Erythroblast (primary cell): ENCODE results near the gene CSTA.

Experiments
- DNase-seq, 2 experiments: peaks; one replicate each; lab custom pipeline; 2025; lab: John Stamatoyannopoulos, UW
- GATA1 ChIP-seq: IDR thresholded peaks from 2 replicates; pipeline ENCODE4 v1.6.1; 2011; ENCODE audit warnings: low read depth, mild to moderate bottlenecking, control low read depth, low read length, moderate library complexity
- POLR2A ChIP-seq: IDR thresholded peaks from 2 replicates; pipeline ENCODE4 v1.6.1; 2011; ENCODE audit warnings: mild to moderate bottlenecking, low read length

CSTA gene

DNA sequence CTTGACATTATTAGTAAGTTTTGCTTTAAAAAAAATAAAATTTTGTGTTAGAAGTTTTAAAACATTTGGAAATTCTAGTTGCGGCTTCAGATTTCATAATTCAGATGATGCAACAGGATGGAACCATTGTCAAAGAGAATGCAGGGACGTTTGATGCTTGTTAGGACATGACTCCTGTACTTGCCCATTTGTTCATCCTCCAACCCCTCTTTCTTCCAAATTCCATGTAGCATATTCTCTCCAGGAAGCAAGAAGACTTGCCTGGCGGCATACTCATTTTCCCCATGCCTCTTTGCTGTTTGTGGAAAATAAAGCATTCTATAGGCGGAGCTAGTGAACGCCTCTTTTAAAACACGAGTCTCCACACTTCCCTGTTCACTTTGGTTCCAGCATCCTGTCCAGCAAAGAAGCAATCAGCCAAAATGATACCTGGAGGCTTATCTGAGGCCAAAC lies at the start of gene CSTA:
Gene CSTA, plus strand, starts transcription at position 378 of the 453 bp plus-strand sequence. Its CDS starts 45 bp downstream, at position 423.
- DNase-seq: no peak
- TF ChIP-seq GATA1 (no peak), POLR2A (no peak)

GRCh38 chr3:122281891-122282290 lies 43.2 kb upstream of the CSTA start:
- TF ChIP-seq GATA1 (no peak), POLR2A (no peak)
- no peak for DNase-seq

GRCh38 chr3:122283796-122284445 lies 41.1 kb upstream of the CSTA start:
- TF ChIP-seq GATA1 (no peak), POLR2A (no peak)
- DNase-seq: no peak

DNA sequence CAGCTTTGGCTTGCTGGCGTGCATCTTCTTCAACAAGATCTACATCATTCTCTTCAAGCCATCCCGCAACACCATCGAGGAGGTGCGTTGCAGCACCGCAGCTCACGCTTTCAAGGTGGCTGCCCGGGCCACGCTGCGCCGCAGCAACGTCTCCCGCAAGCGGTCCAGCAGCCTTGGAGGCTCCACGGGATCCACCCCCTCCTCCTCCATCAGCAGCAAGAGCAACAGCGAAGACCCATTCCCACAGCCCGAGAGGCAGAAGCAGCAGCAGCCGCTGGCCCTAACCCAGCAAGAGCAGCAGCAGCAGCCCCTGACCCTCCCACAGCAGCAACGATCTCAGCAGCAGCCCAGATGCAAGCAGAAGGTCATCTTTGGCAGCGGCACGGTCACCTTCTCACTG lies 40.6 kb upstream of the CSTA start:
- TF ChIP-seq GATA1 (no peak), POLR2A (no peak)
- DNase-seq: no peak

DNA sequence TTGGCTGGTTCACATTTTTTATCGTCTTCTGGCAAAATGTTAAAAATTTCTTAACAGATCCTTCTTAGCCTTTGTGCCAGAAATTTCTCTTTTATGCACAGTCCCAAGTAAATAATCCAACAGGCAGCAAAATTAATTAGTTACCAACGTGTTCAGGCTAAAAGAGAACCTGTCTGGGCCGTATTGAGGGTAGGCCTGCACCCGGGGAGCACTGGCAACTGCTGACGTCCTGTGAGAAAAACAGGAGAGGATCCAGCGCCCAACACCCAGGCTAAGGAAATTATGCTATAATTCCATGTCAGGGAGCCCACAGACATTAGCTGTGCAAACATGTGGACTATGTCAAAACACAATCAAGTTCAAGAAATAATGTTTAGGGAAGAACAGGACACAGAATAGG lies 30.7 kb upstream of the CSTA start:
- TF ChIP-seq GATA1 (no peak), POLR2A (no peak)
- no peak for DNase-seq

- DNase-seq: no peak
- no peak for TF ChIP-seq GATA1
- TF ChIP-seq POLR2A: no peak
Observed at GRCh38 chr3:122295266-122296062, 29.6 kb upstream of the CSTA start.

- TF ChIP-seq GATA1 (no peak), POLR2A (no peak)
- no peak for DNase-seq
Observed at GRCh38 chr3:122298239-122298638, 26.8 kb upstream of the CSTA start.

DNA sequence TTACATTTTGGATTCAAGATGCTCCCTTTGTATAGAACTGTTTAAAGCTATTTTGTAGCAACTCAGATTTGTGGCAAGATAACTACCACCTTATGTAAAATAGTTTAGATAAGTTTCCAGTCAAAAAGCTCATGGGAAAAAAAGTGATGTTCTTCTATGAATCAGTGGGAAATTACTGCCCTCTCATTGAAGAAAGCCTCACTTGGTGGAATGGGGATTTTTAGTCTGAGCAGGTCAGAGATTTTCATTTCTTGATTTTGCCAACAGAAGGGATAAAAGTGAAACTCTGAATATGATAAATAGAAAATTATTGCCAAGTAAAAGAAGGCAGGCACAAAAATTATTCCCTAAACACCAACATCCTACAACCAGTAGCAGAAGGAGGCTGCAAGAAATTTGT lies 25.8 kb upstream of the CSTA start:
- DNase-seq: no peak
- TF ChIP-seq POLR2A: no peak
- no peak for TF ChIP-seq GATA1

DNA sequence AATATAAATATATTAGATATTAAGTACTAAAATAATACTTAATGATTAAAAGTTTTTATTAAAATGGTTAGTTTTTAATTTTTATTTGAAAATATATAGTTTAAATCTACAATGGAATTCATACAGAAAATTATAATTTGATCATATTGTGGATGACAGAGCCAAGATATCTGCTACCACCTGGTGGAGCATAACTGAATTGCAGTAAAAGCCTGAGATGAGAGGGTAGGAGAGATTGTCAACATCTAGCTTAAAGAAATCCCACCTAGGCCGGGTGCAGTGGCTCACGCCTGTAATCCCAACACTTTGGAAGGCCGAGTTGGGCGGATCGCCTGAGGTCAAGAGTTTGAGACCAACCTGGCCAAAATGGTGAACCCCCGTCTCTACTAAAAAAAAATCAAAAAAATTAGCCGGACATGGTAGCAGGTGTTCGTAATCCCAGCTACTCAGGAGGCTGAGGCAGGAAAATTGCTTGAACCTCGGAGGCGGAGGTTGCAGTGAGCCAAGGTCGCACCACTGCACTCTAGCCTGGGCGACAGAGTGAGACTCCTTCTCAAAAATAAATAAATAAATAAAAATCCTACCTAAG lies 25.1 kb upstream of the CSTA start:
- peak; percentile 46 to 64 for DNase-seq
- no peak for TF ChIP-seq GATA1
- no peak for TF ChIP-seq POLR2A

GRCh38 chr3:122301063-122301462 lies 24.0 kb upstream of the CSTA start:
- no peak for TF ChIP-seq GATA1
- TF ChIP-seq POLR2A: no peak
- no peak for DNase-seq

- TF ChIP-seq POLR2A: no peak
- no peak for TF ChIP-seq GATA1
- peak in 1 of 2 experiments; percentile 9 for DNase-seq
Observed at GRCh38 chr3:122305818-122306621, 19.0 kb upstream of the CSTA start.

DNA sequence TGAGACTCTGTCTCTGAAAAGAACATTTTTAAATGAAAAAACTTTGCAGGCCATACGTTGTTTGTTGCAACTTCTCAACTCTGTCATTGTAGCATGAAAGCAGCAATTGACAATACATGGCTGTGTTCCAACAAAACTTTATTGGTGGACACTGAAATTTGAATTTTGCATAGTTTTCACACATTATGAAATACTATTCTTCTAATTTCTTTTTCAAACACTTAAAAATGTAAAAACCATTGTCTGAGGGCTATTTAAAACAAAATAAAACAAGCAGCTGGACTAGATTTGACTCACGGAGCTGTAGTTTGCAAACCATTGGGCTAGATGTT lies 18.5 kb upstream of the CSTA start:
- DNase-seq: no peak
- no peak for TF ChIP-seq POLR2A

- no peak for DNase-seq
- TF ChIP-seq POLR2A: no peak
- no peak for TF ChIP-seq GATA1
Observed at GRCh38 chr3:122307094-122307687, 17.9 kb upstream of the CSTA start.
